Nucleus accumbens (tissue), 56 donors: ENCODE measurements around the gene RNF111.
A peak's percentile ranks its signal among the peaks of the same experiment; 100 is the strongest.

Experiments used
- DNase-seq, 56 donors: peaks; one replicate each; lab custom pipeline; 2025; lab: John Stamatoyannopoulos, UW

The RNF111 gene

DNA sequence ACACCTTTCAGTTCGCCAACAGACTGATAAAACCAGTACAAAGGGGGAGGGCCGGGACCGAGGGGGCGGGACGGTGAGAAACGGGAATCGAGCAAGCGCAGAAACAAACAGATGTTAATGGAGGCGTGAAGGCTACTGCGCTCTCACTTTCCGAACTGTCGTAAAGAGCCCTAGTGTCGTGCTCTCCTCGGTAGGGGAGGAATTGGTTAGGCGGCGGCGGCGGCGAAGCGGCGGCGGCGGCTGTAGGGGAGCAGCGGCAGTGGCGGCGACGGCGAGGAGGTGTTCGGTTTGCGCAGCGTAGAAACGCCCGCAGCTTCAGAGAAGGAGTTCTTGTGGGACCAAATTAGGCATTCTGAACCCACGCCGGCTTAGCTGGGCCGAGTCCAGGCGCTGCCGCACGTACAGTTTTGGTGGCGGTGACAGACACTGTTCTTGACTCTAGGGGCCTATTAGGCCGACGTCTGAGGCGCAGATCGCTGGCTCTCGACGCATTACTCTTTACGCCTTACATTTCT is at the start of gene RNF111:
TSS of gene RNF111 (plus strand) at position 173 of the 515 bp plus-strand sequence. CDS start 43,160 bp downstream, outside the sequence.
- DNase-seq, result peak in 55 of 56 donors; percentile 53 to 94 (median 84)

DNA sequence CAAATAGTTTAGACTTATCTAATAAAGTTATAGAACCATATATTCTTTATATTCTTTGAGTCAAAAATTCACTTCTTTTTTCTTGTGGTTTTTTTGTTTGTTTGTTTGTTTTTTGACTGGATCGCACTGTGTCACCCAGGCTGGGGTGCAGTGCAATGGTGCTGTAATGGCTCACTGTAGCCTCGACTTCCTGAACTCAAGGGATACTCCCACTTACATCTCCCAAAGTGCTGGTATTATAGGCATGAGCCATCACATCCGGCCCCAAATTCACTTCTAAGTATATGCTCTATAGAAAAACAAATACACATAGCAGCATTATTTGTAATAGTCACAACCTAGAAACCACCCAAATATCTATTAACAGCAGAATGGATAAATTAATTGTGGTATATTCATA is 40.3 kb upstream of the RNF111 start:
- DNase-seq, result no peak

DNA sequence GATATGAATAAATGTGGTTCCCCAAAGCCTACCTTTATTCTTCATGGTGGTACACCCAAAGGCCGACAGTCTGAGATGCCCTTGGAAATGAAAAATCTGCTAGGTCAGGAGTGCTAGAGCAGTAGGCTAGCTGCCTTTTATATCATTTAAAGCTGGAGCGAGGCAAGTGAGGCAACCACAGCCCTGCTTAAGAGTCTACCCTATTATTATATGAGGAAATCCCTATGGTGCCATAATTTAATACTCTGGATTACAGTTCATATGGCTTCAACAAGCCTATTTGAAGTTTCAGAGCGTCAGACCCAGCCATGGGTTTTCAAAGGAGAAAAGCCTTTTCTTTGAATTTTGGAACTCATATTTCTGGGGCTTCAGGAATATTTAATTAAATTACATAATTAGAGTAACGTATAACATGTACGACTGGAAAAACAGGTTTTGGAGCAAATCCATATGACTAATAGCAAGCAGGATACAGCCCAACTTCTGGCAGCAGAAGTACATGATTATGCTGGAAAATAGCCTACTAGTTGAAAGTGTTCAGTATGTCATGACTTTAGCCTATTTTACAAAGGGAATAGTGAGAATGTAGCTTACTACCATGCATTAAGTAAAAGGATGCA is 36.0 kb upstream of the RNF111 start:
- DNase-seq, result no peak

DNA sequence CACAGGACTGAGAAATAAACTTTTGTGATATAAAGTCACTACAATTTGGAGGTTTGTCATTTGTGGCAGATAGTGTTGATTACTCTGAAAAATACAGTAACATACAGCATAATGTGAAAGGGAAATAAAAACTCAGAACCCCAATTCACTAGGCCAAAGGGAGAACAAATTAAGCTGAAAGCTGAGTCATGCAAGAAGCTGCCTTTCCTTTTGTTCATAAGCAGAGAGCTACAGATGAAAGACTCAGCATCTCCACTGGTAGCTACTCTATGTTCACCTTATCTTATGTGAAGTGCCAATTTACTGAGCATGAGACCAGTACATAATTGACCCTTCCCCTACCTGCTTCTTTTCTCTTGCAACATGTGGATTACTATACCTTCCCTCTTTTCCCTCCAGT is 34.7 kb upstream of the RNF111 start:
- no peak for DNase-seq

DNA sequence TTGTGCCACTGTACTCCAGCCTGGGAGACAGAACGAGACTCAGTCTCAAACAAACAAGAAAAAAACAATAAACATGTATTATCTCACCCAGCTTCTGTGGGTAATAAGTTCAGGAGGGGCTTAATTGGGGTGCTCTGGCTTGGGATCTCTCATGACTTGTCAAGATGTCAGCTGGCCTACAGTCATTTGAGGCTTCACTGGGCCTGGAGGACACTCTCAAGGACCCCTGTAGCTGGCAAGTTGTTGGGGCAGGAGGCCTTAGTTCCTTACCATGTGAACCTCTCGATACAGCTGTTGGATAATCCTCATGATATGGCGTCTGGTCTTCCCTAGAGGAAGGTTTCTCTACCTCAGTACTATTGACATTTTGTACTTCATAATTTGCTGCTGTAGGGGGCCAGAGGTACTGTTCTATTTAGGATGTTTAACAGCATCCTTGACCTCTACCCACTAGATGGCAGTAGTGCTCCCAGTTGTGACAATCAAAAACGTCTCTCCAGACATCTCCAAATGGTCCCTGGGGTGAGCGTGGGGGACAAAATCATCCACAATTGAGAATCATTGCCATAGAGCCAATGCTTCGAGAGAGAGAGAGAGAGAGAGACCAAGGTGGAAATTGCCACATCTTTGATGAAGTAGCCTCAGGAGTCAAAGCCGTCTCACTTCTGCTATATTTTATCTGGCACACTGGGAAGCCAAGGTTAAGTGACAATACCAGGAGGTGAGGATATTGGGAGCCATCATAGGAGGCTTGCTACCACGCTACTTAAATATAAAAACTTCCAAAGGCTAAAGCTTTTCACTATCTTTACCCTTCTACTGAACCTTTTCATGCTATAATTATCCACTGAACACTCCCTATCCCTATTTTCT is 30.1 kb upstream of the RNF111 start:
- peak in 31 of 56 donors; percentile 0 to 50 (median 7) for DNase-seq

DNA sequence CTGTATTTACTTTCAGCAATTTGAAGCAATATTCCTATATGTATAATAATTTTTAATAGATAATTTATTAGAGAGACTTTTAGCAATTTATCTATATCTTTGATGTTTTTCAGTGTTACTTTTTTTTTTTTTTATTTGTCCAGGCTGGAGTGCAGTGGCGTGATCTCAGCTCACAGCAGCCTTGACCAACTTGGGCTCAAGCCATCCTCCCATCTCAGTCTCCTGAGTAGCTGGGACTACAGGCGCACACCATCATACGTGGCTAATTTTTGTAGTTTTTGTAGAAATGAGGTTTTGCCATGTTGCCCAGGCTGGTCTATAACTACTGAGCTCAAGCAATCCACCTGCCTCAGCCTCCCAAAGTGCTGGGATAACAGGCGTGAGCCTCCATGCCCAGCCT is 28.7 kb upstream of the RNF111 start:
- DNase-seq, result no peak

DNA sequence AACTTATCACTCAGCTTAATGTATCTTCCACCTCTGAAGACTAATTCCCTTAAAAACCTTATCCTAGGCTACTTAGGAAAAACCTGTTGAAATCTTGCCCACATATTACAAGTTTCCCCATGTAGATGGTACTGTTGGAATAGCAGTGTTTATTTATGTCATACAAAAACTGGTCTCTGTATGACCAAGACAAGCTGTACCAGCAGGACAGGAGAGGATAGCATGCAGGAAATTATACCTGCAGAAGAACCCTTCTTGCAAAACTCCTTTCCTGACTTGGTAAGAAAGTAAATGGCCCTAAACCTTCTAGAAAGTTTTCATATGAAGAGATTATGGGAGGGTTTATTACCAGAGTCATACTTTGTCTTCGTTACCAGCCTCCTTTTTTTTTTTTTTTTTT is 25.3 kb upstream of the RNF111 start:
- DNase-seq, result no peak

DNA sequence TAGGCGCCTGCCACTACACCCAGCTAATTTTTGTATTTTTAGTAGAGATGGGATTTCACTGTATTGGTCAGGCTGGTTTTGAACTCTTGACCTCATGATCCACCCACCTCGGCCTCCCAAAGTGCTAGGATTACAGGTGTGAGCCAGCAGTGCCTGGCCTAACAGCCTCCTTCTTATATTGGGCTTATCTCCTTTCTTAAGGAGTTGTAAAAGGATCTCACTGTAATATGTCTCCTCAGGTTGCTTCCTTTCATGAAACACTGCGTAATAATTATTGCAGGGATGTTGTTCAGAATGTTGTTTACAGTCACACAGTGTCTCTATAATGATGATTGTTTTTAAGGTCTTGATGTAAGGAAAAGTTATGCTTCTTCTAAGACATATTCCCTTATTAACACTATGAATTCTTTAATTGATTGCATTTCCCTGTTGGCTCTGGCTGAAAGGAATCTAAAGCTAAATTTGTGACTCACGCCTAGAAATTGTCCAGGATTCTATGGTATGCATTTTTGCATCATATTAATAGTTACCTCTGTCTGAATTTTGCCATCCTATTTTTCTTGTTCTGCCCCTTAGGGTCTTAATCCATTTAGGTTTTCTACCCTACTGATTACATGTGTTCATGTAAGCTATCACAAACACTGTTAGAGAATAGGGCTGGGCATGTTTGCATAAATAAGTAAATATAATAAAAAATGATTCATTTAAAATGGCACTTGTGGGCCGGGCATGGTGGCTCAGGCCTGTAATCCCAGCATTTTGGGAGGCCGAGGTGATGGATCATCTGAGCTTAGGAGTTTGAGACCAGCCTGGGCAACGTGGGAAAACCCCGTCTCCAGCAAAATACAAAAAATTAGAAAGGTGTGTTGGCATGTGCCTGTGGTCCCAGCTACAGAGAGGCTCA is 24.5 kb upstream of the RNF111 start:
- no peak for DNase-seq

DNA sequence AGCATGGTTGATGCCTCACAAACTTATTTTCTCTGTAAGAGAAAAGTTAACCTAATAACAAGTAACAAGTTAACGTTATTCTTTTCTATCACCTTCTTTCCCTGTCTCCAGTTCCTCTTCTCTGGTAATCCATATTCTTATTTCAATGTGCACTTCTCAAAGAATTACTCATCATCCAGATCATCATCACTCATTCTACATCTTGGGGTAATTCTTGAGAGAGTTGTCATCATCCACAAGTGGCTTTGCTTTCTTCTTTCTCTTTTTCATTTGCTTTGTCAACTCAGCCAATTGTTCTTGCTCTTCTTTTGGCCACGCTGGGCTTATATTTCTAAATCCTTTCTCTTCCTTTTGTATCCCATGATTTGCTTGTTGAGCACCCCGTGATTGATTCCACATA is 20.8 kb upstream of the RNF111 start:
- no peak for DNase-seq

DNA sequence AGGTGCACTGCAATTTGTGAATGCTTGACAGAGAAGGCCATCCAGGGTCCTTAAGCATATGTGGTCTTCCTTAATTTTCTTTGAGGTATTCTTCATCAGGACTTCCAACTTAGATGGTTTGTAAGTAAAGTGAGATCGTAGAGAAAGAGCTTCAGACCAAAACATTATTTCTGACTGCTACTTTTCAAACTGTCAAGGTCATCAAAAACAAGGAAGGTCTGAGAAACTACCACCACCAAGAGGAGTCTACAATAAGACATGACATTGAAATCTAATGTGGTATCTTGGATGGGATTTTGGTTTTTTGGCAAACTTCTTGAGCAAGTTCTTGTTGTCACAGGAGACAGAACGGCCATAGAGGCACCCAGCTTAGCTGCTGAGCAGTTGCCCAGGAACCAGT is 20.0 kb upstream of the RNF111 start:
- DNase-seq, result no peak

DNA sequence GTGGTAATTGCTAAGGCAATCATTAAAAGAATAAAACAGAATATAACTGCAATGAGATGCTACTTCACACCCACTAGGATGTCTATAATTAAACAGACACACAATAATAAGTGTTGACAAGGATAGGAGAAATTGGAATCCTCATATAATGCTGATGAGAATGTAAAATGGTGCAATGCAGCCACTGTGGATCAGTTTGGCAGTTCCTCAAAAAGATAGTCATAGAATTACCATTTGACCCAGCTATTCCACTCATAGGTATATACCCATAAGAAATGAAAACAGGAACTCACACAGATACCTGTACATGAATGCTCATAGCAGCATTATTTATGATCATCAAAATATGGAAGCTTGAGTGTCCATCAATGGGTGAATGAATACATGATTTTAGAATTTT is 9.6 kb upstream of the RNF111 start:
- no peak for DNase-seq

DNA sequence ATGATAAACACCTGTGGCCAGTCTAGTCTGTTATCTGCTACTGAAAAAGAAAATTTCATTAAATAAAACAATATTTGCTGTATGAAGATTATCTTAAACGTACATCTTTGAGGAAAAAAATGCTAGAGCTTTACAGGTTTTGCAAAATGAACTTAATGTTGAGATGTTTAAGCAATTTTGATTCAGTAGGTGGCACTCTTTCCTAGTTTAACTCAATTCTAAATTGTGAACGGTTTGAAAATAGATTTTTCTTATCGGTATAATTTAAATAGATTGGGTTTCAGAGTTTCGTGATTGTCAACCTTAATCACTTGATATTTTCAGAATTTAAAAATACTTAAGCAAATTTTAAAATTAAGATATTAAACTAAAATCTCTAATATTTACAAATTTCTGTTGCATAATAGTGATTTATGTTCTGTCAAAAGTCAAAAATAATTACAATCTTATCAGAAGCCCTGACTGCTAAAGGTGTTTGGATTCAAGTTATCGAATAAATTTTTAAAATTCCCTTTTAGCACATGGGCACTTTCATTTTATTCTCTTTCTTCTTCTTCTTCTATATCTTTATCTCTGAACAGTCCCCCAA is 7.0 kb upstream of the RNF111 start:
- DNase-seq, result no peak

DNA sequence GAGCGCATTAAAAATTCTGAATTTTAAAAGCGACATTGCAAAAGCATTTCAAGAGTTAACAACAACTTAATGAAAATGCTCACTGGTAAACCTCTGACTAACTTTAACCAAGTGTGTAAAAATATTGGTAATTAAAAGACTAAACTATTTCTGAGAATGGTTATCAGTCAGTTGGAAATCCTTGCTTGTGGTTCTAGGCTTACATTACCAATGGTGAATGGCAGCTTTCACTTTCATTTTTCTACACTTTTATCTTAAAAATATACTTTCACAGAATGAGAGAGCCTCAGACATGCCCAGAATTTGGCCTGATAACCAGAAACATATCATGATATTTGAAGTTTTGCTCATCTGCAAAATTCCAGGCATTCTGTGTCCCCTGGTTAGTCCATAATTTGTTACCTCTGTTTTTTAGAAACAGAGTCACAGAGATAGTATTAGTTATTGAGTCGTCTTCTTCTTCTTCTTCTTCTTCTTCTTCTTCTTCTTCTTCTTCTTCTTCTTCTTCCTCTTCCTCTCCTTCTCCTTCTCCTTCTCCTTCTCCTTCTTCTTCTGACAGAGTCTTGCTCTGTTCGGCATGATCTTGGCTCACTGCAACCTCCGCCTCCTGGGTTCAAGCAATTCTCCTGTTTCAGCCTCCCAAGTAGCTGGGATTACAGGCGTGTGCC is 5.5 kb upstream of the RNF111 start:
- DNase-seq, result no peak

DNA sequence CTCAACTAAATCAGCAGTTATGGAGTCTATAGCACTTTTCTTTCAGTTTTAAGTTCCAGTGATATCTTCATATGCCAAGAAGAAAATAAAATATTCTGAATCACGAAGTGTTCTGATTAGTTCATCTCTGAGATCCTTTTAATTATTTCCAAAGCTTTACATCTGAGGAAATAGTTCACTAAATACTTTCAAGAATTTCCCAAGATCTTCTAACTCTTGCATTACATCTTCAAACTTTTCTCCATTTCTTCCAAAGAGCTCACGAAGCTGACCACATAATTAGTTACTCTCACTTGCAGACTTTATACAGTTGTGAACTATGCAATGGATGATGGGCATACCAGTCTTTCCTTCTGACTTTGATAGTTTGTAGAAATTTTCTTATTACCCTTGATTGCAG is 4.2 kb upstream of the RNF111 start:
- DNase-seq, result no peak

DNA sequence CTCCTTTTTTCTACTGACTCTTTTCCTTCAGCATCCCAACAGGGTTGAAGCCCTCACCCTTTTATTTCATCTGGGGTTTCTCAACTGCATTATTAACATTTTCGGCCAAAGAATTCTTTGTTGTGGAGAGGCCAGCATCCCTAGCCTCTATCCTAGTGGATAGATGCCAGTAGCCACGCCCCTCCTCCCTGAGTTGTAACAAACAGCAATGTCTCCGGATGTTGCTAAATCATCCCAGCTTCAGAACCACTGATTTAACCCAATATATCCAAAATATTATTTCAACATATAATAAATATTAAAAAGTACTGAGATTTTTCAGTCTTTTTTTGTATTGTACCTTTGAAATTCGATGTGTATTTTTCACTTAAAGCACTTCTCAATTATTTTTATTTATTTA is 2.0 kb upstream of the RNF111 start:
- peak in 1 of 56 donors; percentile 6 for DNase-seq

DNA sequence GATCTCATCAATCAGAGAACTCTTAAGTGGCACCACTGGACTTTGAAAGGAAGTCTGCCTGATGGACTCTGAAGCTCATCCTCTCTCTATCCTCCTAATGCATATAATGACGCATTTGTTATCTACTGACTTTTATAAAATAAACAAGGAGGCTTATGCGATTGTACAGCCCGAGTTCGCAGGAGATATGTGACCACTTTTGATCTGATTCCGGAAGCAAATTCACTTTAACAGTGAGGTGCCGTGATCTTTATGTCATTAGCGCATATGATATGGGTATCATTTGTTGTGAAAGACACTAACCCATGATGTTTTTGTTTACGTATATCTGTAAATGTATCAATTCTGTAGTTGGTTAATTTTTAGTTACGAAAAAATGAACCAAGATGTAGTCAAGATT is 427 bp upstream of the RNF111 start:
- DNase-seq, result no peak

DNA sequence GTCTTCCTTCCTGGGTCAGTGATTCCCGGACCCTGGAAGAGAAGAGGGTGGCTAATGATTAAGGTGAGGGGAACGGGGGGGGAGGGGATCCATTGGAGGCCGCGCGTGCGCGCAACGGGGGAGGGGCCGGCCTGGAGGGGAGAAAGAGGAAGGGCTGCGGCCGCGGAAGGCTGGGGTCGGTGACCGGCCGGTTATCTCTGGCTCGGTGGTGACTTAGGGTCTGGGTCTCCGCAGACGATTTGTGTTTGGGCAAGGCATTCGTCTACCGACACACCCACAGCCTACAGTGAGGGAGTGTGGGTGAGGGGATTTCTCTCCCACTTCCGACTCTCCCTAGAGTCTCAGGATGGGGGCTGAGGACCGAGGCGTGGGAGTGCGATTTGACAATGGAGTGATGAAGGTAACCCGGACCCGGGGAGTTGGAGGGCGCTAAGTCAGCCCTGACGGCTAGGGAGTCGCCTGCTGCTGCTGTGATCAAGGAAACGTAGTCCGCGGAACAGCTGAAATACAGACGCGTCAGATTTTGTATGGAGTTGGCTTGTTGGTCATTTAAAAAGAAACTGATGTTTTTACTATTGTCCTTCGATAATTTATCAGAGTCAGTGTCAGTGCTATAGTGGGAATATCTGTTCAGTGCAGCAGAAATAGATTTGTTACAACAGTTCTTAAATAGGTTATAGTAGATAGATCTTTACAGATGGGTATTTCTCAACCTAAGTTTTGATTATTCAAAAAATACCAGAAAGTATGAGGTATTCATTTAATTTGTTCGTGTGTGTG is 733 bp downstream of the RNF111 start:
- DNase-seq, result peak in 53 of 56 donors; percentile 23 to 87 (median 72)

DNA sequence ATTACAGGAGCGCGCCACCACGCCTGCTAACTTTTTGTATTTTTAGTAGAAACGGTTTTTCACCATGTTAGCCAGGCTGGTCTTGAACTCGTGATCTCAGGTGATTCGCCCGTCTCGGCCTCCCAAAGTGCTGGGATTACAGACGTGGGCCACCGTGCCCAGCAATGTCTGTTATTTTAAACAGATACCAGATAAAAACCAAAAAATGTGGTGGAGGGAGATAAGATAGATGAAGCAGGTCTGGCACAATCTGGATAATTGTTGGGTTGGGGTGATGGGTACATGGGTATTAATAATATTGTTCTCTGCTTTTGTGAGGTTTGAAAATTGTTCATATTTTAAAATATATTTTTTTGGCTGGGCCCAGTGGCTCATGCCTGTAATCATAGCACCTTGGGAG is 4.7 kb downstream of the RNF111 start:
- DNase-seq, result no peak

DNA sequence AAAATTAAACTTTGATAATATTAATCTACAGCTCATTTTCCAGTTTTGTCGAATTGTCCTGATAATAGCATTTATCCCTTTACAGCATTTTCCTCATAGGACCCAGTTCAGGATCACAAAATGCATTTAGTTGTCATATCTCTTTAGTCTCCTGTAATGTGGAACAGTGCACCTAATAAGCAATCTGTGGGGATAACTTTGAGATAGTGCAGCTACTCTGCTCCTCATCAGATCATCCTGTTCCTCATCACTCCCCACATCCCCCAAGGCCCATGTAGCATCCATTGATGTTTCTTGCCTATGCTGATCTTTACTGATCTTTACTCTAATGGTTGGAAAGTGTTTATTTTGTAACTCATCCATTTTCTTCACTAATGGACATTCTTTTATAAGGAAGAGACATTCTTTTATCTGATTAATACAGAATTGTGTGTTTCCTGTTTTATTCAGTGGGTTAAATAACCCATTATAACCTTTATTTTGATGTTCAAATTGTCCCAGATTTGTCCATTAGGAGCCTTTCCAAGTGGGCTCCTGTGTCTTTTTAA is 7.5 kb downstream of the RNF111 start:
- DNase-seq, result no peak
